DOHH2 (cell line): ENCODE results near the gene STX8.

Experiments
- H3F3A ChIP-seq: fragments of 200-600 bp; sonication (generic), shearing (Covaris generic); 2 replicates; pipeline ENCODE4 v1.6.0; 2016; ENCODE audit warnings: antibody characterized with exemption, mild to moderate bottlenecking; ENCODE audit not compliant: control insufficient read depth, insufficient read depth
- H3K27ac ChIP-seq: fragments of 200-600 bp; sonication (generic); 2 replicates; pipeline ENCODE4 v1.5.1; 2014; ENCODE audit warnings: low read depth, mild to moderate bottlenecking, low read length, moderate library complexity
- H3K27me3 ChIP-seq: fragments of 200-600 bp; sonication (generic); 2 replicates; pipeline ENCODE4 v1.6.1; 2014; ENCODE audit warnings: mild to moderate bottlenecking, low read length, mixed read lengths; ENCODE audit not compliant: control insufficient read depth
- H3K36me3 ChIP-seq: fragments of 200-600 bp; sonication (generic); 2 replicates; pipeline ENCODE4 v1.6.1; 2014; ENCODE audit warnings: mild to moderate bottlenecking, low read length, moderate library complexity, mixed read lengths; ENCODE audit not compliant: control insufficient read depth
- H3K4me1 ChIP-seq: fragments of 200-600 bp; sonication (generic); 2 replicates; pipeline ENCODE4 v1.6.1; 2014; ENCODE audit warnings: mild to moderate bottlenecking, low read length, mixed read lengths; ENCODE audit not compliant: control insufficient read depth
- H3K4me2 ChIP-seq: fragments of 200-600 bp; sonication (generic); 2 replicates; pipeline ENCODE4 v1.6.0; 2014; ENCODE audit warnings: mild to moderate bottlenecking, low read length, moderate library complexity
- H3K4me3 ChIP-seq: fragments of 200-600 bp; sonication (generic); 2 replicates; pipeline ENCODE4 v1.5.1; 2014; ENCODE audit warnings: mild to moderate bottlenecking, low read length, mixed read lengths
- H3K79me2 ChIP-seq: fragments of 200-600 bp; sonication (generic); 2 replicates; pipeline ENCODE4 v1.6.1; 2014; ENCODE audit warnings: mild to moderate bottlenecking, low read length, mixed read lengths; ENCODE audit not compliant: control insufficient read depth
- H3K9me2 ChIP-seq: fragments of 200-600 bp; sonication (generic); replicated peaks from 2 replicates; pipeline ENCODE4 v1.6.1; 2014; ENCODE audit warnings: mild to moderate bottlenecking, low read length, mixed read lengths; ENCODE audit not compliant: control insufficient read depth
- H3K9me3 ChIP-seq: fragments of 200-600 bp; sonication (generic); 2 replicates; pipeline ENCODE4 v1.6.1; 2014; ENCODE audit warnings: antibody characterized with exemption, low read length, mixed read lengths; ENCODE audit not compliant: control insufficient read depth, insufficient read depth
- H4K20me1 ChIP-seq: fragments of 200-600 bp; sonication (generic); 2 replicates; pipeline ENCODE4 v1.6.0; 2014; ENCODE audit warnings: low read depth, mild to moderate bottlenecking, antibody characterized with exemption, low read length, moderate library complexity; ENCODE audit not compliant: control insufficient read depth, insufficient read depth
- CTCF ChIP-seq: fragments of 200-600 bp; sonication (generic); IDR thresholded peaks from one replicate; pipeline ENCODE4 v1.5.1; 2014; ENCODE audit warnings: antibody characterized with exemption, mild to moderate bottlenecking, low read depth, low read length; ENCODE audit not compliant: poor library complexity, severe bottlenecking
- EZH2phosphoT487 ChIP-seq: fragments of 200-600 bp; sonication (generic); IDR thresholded peaks from 2 replicates; pipeline ENCODE4 v1.6.1; 2017; ENCODE audit warnings: borderline replicate concordance, mild to moderate bottlenecking, antibody characterized with exemption, low read length, moderate library complexity, mixed read lengths

STX8 gene

GRCh38 chr17:9432134-9432885 is 143.3 kb downstream of the STX8 start:
- Histone ChIP-seq H3K79me2 (no peaks in the 10 kb centered on the region), H3K9me2 (no peaks in the 10 kb centered on the region), H3K27ac (no peak overlapping the region), H4K20me1 (no peaks in the 10 kb centered on the region), H3K27me3 (no peaks in the 10 kb centered on the region), H3K36me3 (no peaks in the 10 kb centered on the region), H3K4me1 (no peaks in the 10 kb centered on the region), H3K4me2 (no peak overlapping the region), H3K4me3 (no peak overlapping the region), H3F3A (no peaks in the 10 kb centered on the region), H3K9me3 (no peaks in the 10 kb centered on the region)
- TF ChIP-seq EZH2phosphoT487 (no peak), CTCF (no peak)

GRCh38 chr17:9431620-9432019 is 144.0 kb downstream of the STX8 start:
- no peaks in the 10 kb centered on the region for H3K27me3 ChIP-seq
- no peaks in the 10 kb centered on the region for H3K9me3 ChIP-seq
- TF ChIP-seq CTCF (no peak), EZH2phosphoT487 (no peak)
- no peaks in the 10 kb centered on the region for H4K20me1 ChIP-seq
- H3K4me3 ChIP-seq: no peak overlapping the region
- no peaks in the 10 kb centered on the region for H3K79me2 ChIP-seq
- H3K9me2 ChIP-seq: no peaks in the 10 kb centered on the region
- H3K4me1 ChIP-seq: no peaks in the 10 kb centered on the region
- H3K27ac ChIP-seq: no peak overlapping the region
- H3K4me2 ChIP-seq: no peak overlapping the region
- H3K36me3 ChIP-seq: no peaks in the 10 kb centered on the region
- H3F3A ChIP-seq: no peaks in the 10 kb centered on the region

GRCh38 chr17:9427465-9428315 is 147.9 kb downstream of the STX8 start:
- no peaks in the 10 kb centered on the region for H4K20me1 ChIP-seq
- no peaks in the 10 kb centered on the region for H3K9me3 ChIP-seq
- TF ChIP-seq CTCF (no peak), EZH2phosphoT487 (no peak)
- no peak overlapping the region for H3K27ac ChIP-seq
- no peaks in the 10 kb centered on the region for H3K27me3 ChIP-seq
- H3K4me2 ChIP-seq: no peak overlapping the region
- H3K79me2 ChIP-seq: no peaks in the 10 kb centered on the region
- H3K4me3 ChIP-seq: no peak overlapping the region
- no peaks in the 10 kb centered on the region for H3K36me3 ChIP-seq
- H3K9me2 ChIP-seq: no peaks in the 10 kb centered on the region
- no peaks in the 10 kb centered on the region for H3K4me1 ChIP-seq
- no peaks in the 10 kb centered on the region for H3F3A ChIP-seq
